Vagina (tissue), 2 donors: Measurements from ENCODE around the gene CEACAM1. TPM values are rescaled to one million over a fixed set of nuclear protein-coding genes. Genes with fewer than 3 reads are reported as not detected.
"Not testable (repeated sequence)": the region's sequence is repeated elsewhere in the genome, so short reads cannot be mapped to it uniquely, and the experiment has no call there.

Source experiments
- DNase-seq, 2 donors: peaks; one replicate each; pipeline ENCODE4 v3.0.0-alpha.2; 2017; ENCODE audit errors: extremely low spot score in 2 of 2
- H3K27ac ChIP-seq: fragments of 200-600 bp; sonication (generic); one replicate; pipeline ENCODE4 v1.5.1; 2019
- H3K27me3 ChIP-seq: fragments of 200-600 bp; sonication (generic); one replicate; pipeline ENCODE4 v1.5.1; 2019
- H3K36me3 ChIP-seq, 2 donors: fragments of 200-600 bp; sonication (generic); one replicate each; pipeline ENCODE4 v1.5.1; 2017 to 2019
- H3K4me1 ChIP-seq: fragments of 200-600 bp; sonication (generic); one replicate; pipeline ENCODE4 v1.5.1; 2019
- H3K4me3 ChIP-seq, 2 donors: fragments of 200-600 bp; sonication (generic); 1 replicate in 1 of 2; 2 replicates in 1 of 2; pipeline ENCODE4 v1.5.1; 2016 to 2019
- H3K9me3 ChIP-seq: fragments of 200-600 bp; sonication (generic); one replicate; pipeline ENCODE4 v1.5.1; 2019
- POLR2A ChIP-seq, 2 donors: fragments of 450-650 bp; IDR thresholded peaks; one replicate each; pipeline ENCODE4 v1.6.1; 2017; ENCODE audit warnings: antibody characterized with exemption in 2 of 2, mild to moderate bottlenecking in 2 of 2, moderate library complexity in 2 of 2
- POLR2AphosphoS5 ChIP-seq, 2 donors: sonication (generic); formaldehyde crosslinking; IDR thresholded peaks; one replicate each; pipeline ENCODE4 v1.9.0; 2017; ENCODE audit warnings: antibody characterized with exemption in 2 of 2, mild to moderate bottlenecking in 2 of 2, low read depth in 1 of 2; ENCODE audit not compliant: insufficient read depth in 1 of 2
- intact Hi-C: fragments of 100-400 bp; cut with DNase I; formaldehyde crosslinking; loops from one replicate; pipeline ENCODE4 v1.15.1; 2023
- small RNA-seq: library from RNA; depleted of rRNA; stranded (forward); fragments of <200 nt; gene quantifications from one replicate; pipeline ENCODE3, GENCODE V24; 2016
- total RNA-seq: library from RNA; depleted of rRNA; stranded (reverse); fragments of >200 nt; gene quantifications from one replicate; pipeline ENCODE4 v1.2.3, GENCODE V29; 2016
- TF ChIP-seq, protein P1 (sequence below), 3 experiments: fragments of 450-650 bp in 2 of 3; fragments of 200-600 bp in 1 of 3; sonication (generic) in 1 of 3; IDR thresholded peaks; one replicate each; pipeline ENCODE4 v1.5.1; 2017 to 2019; ENCODE audit warnings: antibody characterized with exemption in 3 of 3, mild to moderate bottlenecking in 2 of 3, moderate library complexity in 2 of 3

The CEACAM1 gene
- total RNA-seq, 1 donor from 2014 or later, result 24.3 TPM

GRCh38 chr19:42465827-42466280, 62.4 kb downstream of the CEACAM1 start:
- H3K27me3 ChIP-seq, result no peaks in the 10 kb centered on the region
- intact Hi-C loops, result loop anchor here (10.0 kb wide), 1 partner anchor 59 kb away; the partner anchor contains the start of gene CEACAM1
- no peak for DNase-seq
- TF ChIP-seq POLR2AphosphoS5 (IDR thresholded peaks at IDR 0.05; ENCODE audit: insufficient read depth in 1 of 2, low read depth in 1 of 2), result no peak
- TF ChIP-seq, protein P1, sequence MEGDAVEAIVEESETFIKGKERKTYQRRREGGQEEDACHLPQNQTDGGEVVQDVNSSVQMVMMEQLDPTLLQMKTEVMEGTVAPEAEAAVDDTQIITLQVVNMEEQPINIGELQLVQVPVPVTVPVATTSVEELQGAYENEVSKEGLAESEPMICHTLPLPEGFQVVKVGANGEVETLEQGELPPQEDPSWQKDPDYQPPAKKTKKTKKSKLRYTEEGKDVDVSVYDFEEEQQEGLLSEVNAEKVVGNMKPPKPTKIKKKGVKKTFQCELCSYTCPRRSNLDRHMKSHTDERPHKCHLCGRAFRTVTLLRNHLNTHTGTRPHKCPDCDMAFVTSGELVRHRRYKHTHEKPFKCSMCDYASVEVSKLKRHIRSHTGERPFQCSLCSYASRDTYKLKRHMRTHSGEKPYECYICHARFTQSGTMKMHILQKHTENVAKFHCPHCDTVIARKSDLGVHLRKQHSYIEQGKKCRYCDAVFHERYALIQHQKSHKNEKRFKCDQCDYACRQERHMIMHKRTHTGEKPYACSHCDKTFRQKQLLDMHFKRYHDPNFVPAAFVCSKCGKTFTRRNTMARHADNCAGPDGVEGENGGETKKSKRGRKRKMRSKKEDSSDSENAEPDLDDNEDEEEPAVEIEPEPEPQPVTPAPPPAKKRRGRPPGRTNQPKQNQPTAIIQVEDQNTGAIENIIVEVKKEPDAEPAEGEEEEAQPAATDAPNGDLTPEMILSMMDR (IDR thresholded peaks at IDR 0.05), result no peak
- no peak for TF ChIP-seq POLR2A (IDR thresholded peaks at IDR 0.05)
- no peak overlapping the region for H3K4me3 ChIP-seq
- H3K9me3 ChIP-seq, result no peaks in the 10 kb centered on the region
- H3K27ac ChIP-seq, result no peak overlapping the region
- no peaks in the 10 kb centered on the region for H3K36me3 ChIP-seq
- H3K4me1 ChIP-seq, result no peaks in the 10 kb centered on the region

- TF ChIP-seq, protein P1 (IDR thresholded peaks at IDR 0.05), result no peak
- TF ChIP-seq POLR2AphosphoS5 (IDR thresholded peaks at IDR 0.05; ENCODE audit: insufficient read depth in 1 of 2, low read depth in 1 of 2), result no peak
- no peak for TF ChIP-seq POLR2A (IDR thresholded peaks at IDR 0.05)
These were observed 66.5 kb downstream of the CEACAM1 start for GRCh38 chr19:42461700-42462324.

DNA sequence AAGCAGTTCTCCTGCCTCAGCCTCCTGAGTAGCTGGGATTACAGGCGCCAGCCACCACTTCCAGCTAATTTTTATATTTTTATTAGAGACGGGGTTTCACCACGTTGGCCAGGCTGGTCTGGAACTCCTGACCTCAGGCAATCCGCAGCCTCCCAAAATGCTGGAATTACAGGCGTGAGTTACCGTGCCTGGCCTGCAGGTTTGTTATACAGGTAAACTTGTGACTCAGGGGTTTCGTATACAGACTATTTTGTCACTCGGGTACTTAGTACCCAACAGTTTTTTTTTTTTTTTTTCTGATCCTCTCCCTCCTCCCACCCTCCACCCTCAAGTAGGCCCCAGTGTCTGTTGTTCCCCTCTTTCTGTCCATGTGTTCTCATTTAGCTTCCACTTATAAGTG, 67.0 kb downstream of the CEACAM1 start:
- H3K4me3 ChIP-seq, H3K27me3 ChIP-seq, H3K9me3 ChIP-seq, H3K27ac ChIP-seq, H3K4me1 ChIP-seq, H3K36me3 ChIP-seq, DNase-seq: not testable (repeated sequence)
- intact Hi-C loops, result loop anchor here (10.0 kb wide), 1 partner anchor 64 kb away; the partner anchor contains the start of gene CEACAM1

More at GRCh38 chr19:42461700-42462324, 66.5 kb downstream of the CEACAM1 start:
- intact Hi-C loops, result loop anchor here (10.0 kb wide), 1 partner anchor 63 kb away; the partner anchor contains the start of gene CEACAM1
- no peaks in the 10 kb centered on the region for H3K9me3 ChIP-seq
- H3K36me3 ChIP-seq, result no peaks in the 10 kb centered on the region
- H3K4me1 ChIP-seq, result no peaks in the 10 kb centered on the region
- no peak overlapping the region for H3K4me3 ChIP-seq
- no peak overlapping the region for H3K27ac ChIP-seq
- no peak for DNase-seq
- no peaks in the 10 kb centered on the region for H3K27me3 ChIP-seq

- Histone ChIP-seq H3K27me3 (no peaks in the 10 kb centered on the region), H3K36me3 (no peaks in the 10 kb centered on the region), H3K4me1 (no peaks in the 10 kb centered on the region), H3K27ac (no peak overlapping the region), H3K9me3 (no peaks in the 10 kb centered on the region), H3K4me3 (no peak overlapping the region)
- TF ChIP-seq, protein P1 (IDR thresholded peaks at IDR 0.05), result no peak
- no peak for TF ChIP-seq POLR2AphosphoS5 (IDR thresholded peaks at IDR 0.05; ENCODE audit: insufficient read depth in 1 of 2, low read depth in 1 of 2)
- TF ChIP-seq POLR2A (IDR thresholded peaks at IDR 0.05), result no peak
- DNase-seq, result no peak
- intact Hi-C loops, result loop anchor here (10.0 kb wide), 1 partner anchor 65 kb away; the partner anchor contains the start of gene CEACAM1
These were observed 68.4 kb downstream of the CEACAM1 start for GRCh38 chr19:42459926-42460325.

Small RNAs within 50 kb of the gene (small RNA-seq; reads per million reads assigned to genes)
- not detected for gene RNU4-60P

Other genes starting within 250 kb of the CEACAM1 start
- not detected for gene PRR19, start 226.3 kb downstream of the CEACAM1 start, total RNA-seq
- 21.9 TPM for gene PAFAH1B3, start 225.9 kb downstream of the CEACAM1 start, total RNA-seq
- not detected for gene TMEM145, start 215.2 kb downstream of the CEACAM1 start, total RNA-seq
- gene MEGF8, start 202.8 kb downstream of the CEACAM1 start, total RNA-seq, result 13.5 TPM
- 106 TPM for gene CNFN, start 138.2 kb downstream of the CEACAM1 start, total RNA-seq
- gene LIPE, start 101.1 kb downstream of the CEACAM1 start, total RNA-seq, result 102 TPM
- 2.9 TPM for gene CXCL17, start 85.5 kb downstream of the CEACAM1 start, total RNA-seq
- not detected for gene CEACAM8, start 66.4 kb upstream of the CEACAM1 start, total RNA-seq
- gene PSG3, start 212.0 kb upstream of the CEACAM1 start, total RNA-seq, result not detected
- gene PSG8, start 237.2 kb upstream of the CEACAM1 start, total RNA-seq, result not detected